Measurements from ENCODE around the gene VWA5B1.
A peak's percentile ranks its signal among the peaks of the same experiment; 100 is the strongest.

Gene VWA5B1

GRCh38 chr1:20350421-20350820, 59.7 kb downstream of the VWA5B1 start:
- DNase-seq, result no peak

- no peak for DNase-seq
Observed at GRCh38 chr1:20351911-20352701, 61.4 kb downstream of the VWA5B1 start.

GRCh38 chr1:20353836-20354235, 63.2 kb downstream of the VWA5B1 start:
- DNase-seq, result no peak

- DNase-seq, result no peak
Observed at GRCh38 chr1:20354610-20355009, 63.9 kb downstream of the VWA5B1 start.

- no peak for DNase-seq
Observed at GRCh38 chr1:20355101-20355827, 64.6 kb downstream of the VWA5B1 start.

GRCh38 chr1:20355828-20356735, 65.4 kb downstream of the VWA5B1 start:
- no peak for DNase-seq

- no peak for DNase-seq
Observed at GRCh38 chr1:20356850-20357459, 66.3 kb downstream of the VWA5B1 start.

GRCh38 chr1:20357796-20358195, 67.1 kb downstream of the VWA5B1 start:
- DNase-seq, result no peak

- DNase-seq, result no peak
Observed at GRCh38 chr1:20358761-20359263, 68.1 kb downstream of the VWA5B1 start.

- no peak for DNase-seq
Observed at GRCh38 chr1:20359451-20360330, 69.0 kb downstream of the VWA5B1 start.

GRCh38 chr1:20361401-20361800, 70.7 kb downstream of the VWA5B1 start:
- DNase-seq, result no peak

GRCh38 chr1:20361805-20362381, 71.2 kb downstream of the VWA5B1 start:
- DNase-seq, result peak; percentile 19

- DNase-seq, result no peak
Observed at GRCh38 chr1:20362856-20363255, 72.2 kb downstream of the VWA5B1 start.

- no peak for DNase-seq
Observed at GRCh38 chr1:20365421-20366055, 74.9 kb downstream of the VWA5B1 start.

GRCh38 chr1:20366056-20366462, 75.4 kb downstream of the VWA5B1 start:
- DNase-seq, result no peak

- no peak for DNase-seq
Observed at GRCh38 chr1:20366463-20367115, 75.9 kb downstream of the VWA5B1 start.

GRCh38 chr1:20367116-20367585, 76.5 kb downstream of the VWA5B1 start:
- no peak for DNase-seq

- DNase-seq, result no peak
Observed at GRCh38 chr1:20367626-20368025, 77.0 kb downstream of the VWA5B1 start.

- no peak for DNase-seq
Observed at GRCh38 chr1:20368866-20369470, 78.3 kb downstream of the VWA5B1 start.

GRCh38 chr1:20370698-20371097, 80.0 kb downstream of the VWA5B1 start:
- DNase-seq, result no peak

Measured in CD4-positive, alpha-beta T cell treated with Interleukin-10 for 1 hour (primary cell).